NT2/D1 (cell line): ENCODE data around the gene STARD7.
"Not testable (repeated sequence)": the region's sequence is repeated elsewhere in the genome, so short reads cannot be mapped to it uniquely, and the experiment has no call there.

Experiments used
- SUZ12 ChIP-seq: IDR thresholded peaks from 2 replicates; pipeline ENCODE4 v1.6.1; 2011; ENCODE audit not compliant: insufficient read length, insufficient read depth; ENCODE audit errors: extremely low read depth
- YY1 ChIP-seq: IDR thresholded peaks from 2 replicates; pipeline ENCODE4 v1.6.1; 2011; ENCODE audit not compliant: insufficient read length, insufficient read depth
- ZNF274 ChIP-seq: IDR thresholded peaks from 2 replicates; pipeline ENCODE4 v1.6.1; 2011; ENCODE audit warnings: mild to moderate bottlenecking, low read depth, low read length

GRCh38 chr2:96221106-96221505 lies 12.5 kb upstream of the STARD7 start:
- not testable (repeated sequence) for TF ChIP-seq YY1, ZNF274, SUZ12
